HCT116 (cell line): ENCODE data around the gene DTNB. TPM values are rescaled to one million over a fixed set of nuclear protein-coding genes. Genes with fewer than 3 reads are reported as not detected.

ENCODE experiments used
- ATAC-seq: fragments of 200-7000 bp; cut with Tn5 transposase; 2 replicates; pipeline ENCODE4 v1.9.1; 2020; ENCODE audit warnings: mild to moderate bottlenecking, moderate library complexity
- BruUV-seq: library from RNA; stranded (reverse); fragments of 400-500 nt; replicated peaks from 2 replicates; lab custom pipeline; 2021; lab: Mats Ljungman, UMichigan
- CTCF ChIA-PET: fragments of 300-600 bp; sonication (Branson Sonifier 250); formaldehyde crosslinking; loops from one replicate; lab custom pipeline; 2021; ENCODE audit warnings: antibody characterized with exemption; lab: Charles Lee
- POLR2A ChIA-PET: fragments of 300-600, 350-600 bp; sonication (Branson Sonifier 250); formaldehyde crosslinking; loops from one replicate; lab custom pipeline; 2021; ENCODE audit warnings: antibody characterized with exemption; lab: Charles Lee
- RAD21 ChIA-PET, 2 experiments: fragments of 300-600 bp; sonication (Branson Sonifier 250); formaldehyde crosslinking; loops; one replicate each; lab custom pipeline; 2023; ENCODE audit warnings: low total read pairs in 2 of 2; ENCODE audit not compliant: uncharacterized antibody in 2 of 2, unreplicated experiment in 2 of 2, low non-redundant PET in 1 of 2; lab: Charles Lee
- DNase-seq: peaks from one replicate; pipeline ENCODE4 v3.0.0-alpha.2; 2010; ENCODE audit warnings: low read depth, low spot score
- H2AFZ ChIP-seq: fragments of 200-600 bp; shearing (Covaris generic), sonication (generic); 2 replicates; pipeline ENCODE4 v1.6.1; 2017; ENCODE audit warnings: low read depth, mixed run types, mixed read lengths, antibody characterized with exemption, low read length; ENCODE audit not compliant: poor library complexity, severe bottlenecking
- H3K27ac ChIP-seq: 2 replicates; pipeline ENCODE4 v1.5.1; 2012; ENCODE audit warnings: low read depth, low read length
- H3K27me3 ChIP-seq: fragments of 200-600 bp; sonication (generic); 2 replicates; pipeline ENCODE4 v1.6.1; 2016; ENCODE audit warnings: mixed run types, low read length, mixed read lengths; ENCODE audit not compliant: insufficient read depth
- H3K36me3 ChIP-seq, 2 experiments: fragments of 200-500 bp in 1 of 2; fragments of 200-600 bp in 1 of 2; sonication (Bioruptor generic) in 1 of 2; sonication (generic) in 1 of 2; 2 replicates each; pipeline versions ENCODE4 v1.5.1 to v1.6.1; 2014 to 2016; ENCODE audit warnings: low read length in 2 of 2, inconsistent platforms in 1 of 2, mixed read lengths in 1 of 2, mixed run types in 1 of 2; ENCODE audit not compliant: insufficient read depth in 2 of 2, control insufficient read depth in 1 of 2
- H3K4me1 ChIP-seq, 2 experiments: fragments of 200-600 bp in 1 of 2; sonication (generic) in 1 of 2; 2 replicates each; pipeline versions ENCODE4 v1.5.1 to v1.6.1; 2012 to 2017; ENCODE audit warnings: low read length in 2 of 2, inconsistent platforms in 1 of 2, mild to moderate bottlenecking in 1 of 2, mixed read lengths in 1 of 2, mixed run types in 1 of 2, moderate library complexity in 1 of 2; ENCODE audit not compliant: insufficient read depth in 2 of 2, control insufficient read depth in 1 of 2
- H3K4me2 ChIP-seq: fragments of 200-600 bp; sonication (generic); 2 replicates; pipeline ENCODE4 v1.6.1; 2017; ENCODE audit warnings: mixed run types, low read length, mixed read lengths
- H3K4me3 ChIP-seq, 2 experiments: fragments of 200-600 bp in 1 of 2; sonication (generic) in 1 of 2; replicated peaks in 1 of 2; 2 replicates each; pipeline ENCODE4 v1.5.1; 2011 to 2016; ENCODE audit warnings: low read length in 2 of 2, control low read depth in 1 of 2, low read depth in 1 of 2, mild to moderate bottlenecking in 1 of 2, mixed read lengths in 1 of 2, mixed run types in 1 of 2
- H3K79me2 ChIP-seq: fragments of 200-600 bp; sonication (generic); 2 replicates; pipeline ENCODE4 v1.6.1; 2017; ENCODE audit warnings: mild to moderate bottlenecking, mixed run types, low read length, moderate library complexity, mixed read lengths; ENCODE audit not compliant: insufficient read depth
- H3K9ac ChIP-seq: fragments of 200-600 bp; sonication (generic); 2 replicates; pipeline ENCODE4 v1.6.1; 2016; ENCODE audit warnings: low read length, mixed read lengths
- H3K9me2 ChIP-seq: fragments of 200-600 bp; sonication (generic), shearing (Covaris generic); 2 replicates; pipeline ENCODE4 v1.6.1; 2017; ENCODE audit warnings: mixed run types, mild to moderate bottlenecking, moderate library complexity; ENCODE audit not compliant: insufficient read depth
- H3K9me3 ChIP-seq, 2 experiments: fragments of 200-500 bp in 1 of 2; fragments of 200-600 bp in 1 of 2; sonication (Bioruptor generic) in 1 of 2; sonication (generic) in 1 of 2; 2 replicates each; pipeline ENCODE4 v1.6.1; 2014 to 2017; ENCODE audit warnings: low read length in 2 of 2, mixed read lengths in 2 of 2, inconsistent platforms in 1 of 2, low read depth in 1 of 2, mild to moderate bottlenecking in 1 of 2, mixed run types in 1 of 2, moderate library complexity in 1 of 2; ENCODE audit not compliant: control insufficient read depth in 1 of 2, insufficient read depth in 1 of 2
- H4K20me1 ChIP-seq: fragments of 200-600 bp; sonication (generic), shearing (Covaris generic); 2 replicates; pipeline ENCODE4 v1.6.1; 2017; ENCODE audit warnings: mixed run types, mild to moderate bottlenecking, moderate library complexity; ENCODE audit not compliant: insufficient read depth
- CEBPB ChIP-seq: IDR thresholded peaks from 2 replicates; pipeline ENCODE4 v1.6.1; 2012; ENCODE audit warnings: low read depth
- EGR1 ChIP-seq: IDR thresholded peaks from 2 replicates; pipeline ENCODE4 v1.6.1; 2012; ENCODE audit warnings: low read depth
- ELF1 ChIP-seq: IDR thresholded peaks from 2 replicates; pipeline ENCODE4 v1.6.1; 2012; ENCODE audit warnings: low read depth, borderline replicate concordance
- FOSL1 ChIP-seq: IDR thresholded peaks from 2 replicates; pipeline ENCODE4 v1.6.1; 2012; ENCODE audit warnings: low read depth
- JUND ChIP-seq: IDR thresholded peaks from 2 replicates; pipeline ENCODE4 v1.6.1; 2012
- RAD21 ChIP-seq: IDR thresholded peaks from 2 replicates; pipeline ENCODE4 v1.6.1; 2012; ENCODE audit warnings: low read depth, mild to moderate bottlenecking
- SIN3A ChIP-seq: IDR thresholded peaks from 2 replicates; pipeline ENCODE4 v1.6.1; 2012; ENCODE audit warnings: low read depth
- SRF ChIP-seq: IDR thresholded peaks from 2 replicates; pipeline ENCODE4 v1.6.1; 2012; ENCODE audit warnings: low read depth
- YY1 ChIP-seq: IDR thresholded peaks from 2 replicates; pipeline ENCODE4 v1.6.1; 2011; ENCODE audit warnings: low read length, low read depth, moderate library complexity, mild to moderate bottlenecking; ENCODE audit not compliant: insufficient replicate concordance; ENCODE audit errors: extremely low read depth
- intact Hi-C: fragments of 100-400 bp; cut with micrococcal nuclease; formaldehyde crosslinking; loops from 2 replicates; pipeline ENCODE4 v1.10.0; 2022
- total RNA-seq: library from RNA; stranded (reverse); gene quantifications from one replicate; pipeline ENCODE4 v1.2.1, GENCODE V29; 2021; ENCODE audit not compliant: unreplicated experiment
- TF ChIP-seq, protein P1 (sequence below): IDR thresholded peaks from 2 replicates; pipeline ENCODE4 v1.6.1; 2012
- TF ChIP-seq, protein P2 (sequence below): IDR thresholded peaks from 2 replicates; pipeline ENCODE4 v1.6.1; 2011; ENCODE audit warnings: mild to moderate bottlenecking, low read length, moderate library complexity; ENCODE audit not compliant: insufficient replicate concordance; ENCODE audit errors: extremely low read depth
- TF ChIP-seq, protein P3 (sequence below): IDR thresholded peaks from 2 replicates; pipeline ENCODE4 v1.6.1; 2012
- TF ChIP-seq, protein P4 (sequence below): IDR thresholded peaks from 2 replicates; pipeline ENCODE4 v1.6.1; 2012; ENCODE audit warnings: low read depth

Gene DTNB
- total RNA-seq, 1 experiment from 2014 or later: 30.2 TPM

DNA sequence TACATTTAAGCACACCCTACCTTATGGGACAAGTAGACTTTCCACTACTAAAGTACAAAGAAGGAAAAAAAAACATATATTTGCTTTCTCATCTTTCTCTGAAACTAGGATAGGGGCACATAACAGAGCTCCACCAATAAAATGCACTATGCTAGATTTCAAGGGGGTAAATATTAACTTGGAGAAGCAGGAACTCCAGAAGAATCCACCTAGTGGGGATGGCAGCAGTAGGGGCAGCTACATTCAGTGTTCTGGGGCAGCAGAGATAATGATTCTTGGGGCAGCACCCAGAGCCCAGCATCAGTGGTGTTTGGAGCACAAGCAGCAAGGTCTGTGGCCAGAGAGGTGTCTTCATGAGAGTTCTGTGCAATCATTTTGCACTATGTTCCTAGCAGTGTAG lies 64.7 kb downstream of the DTNB start:
- no peaks in the 10 kb centered on the region for H3K27me3 ChIP-seq
- no peaks in the 10 kb centered on the region for H3K9me2 ChIP-seq
- H3K9me3 ChIP-seq: no peaks in the 10 kb centered on the region
- H4K20me1 ChIP-seq: no peaks in the 10 kb centered on the region
- TF ChIP-seq, protein P1, sequence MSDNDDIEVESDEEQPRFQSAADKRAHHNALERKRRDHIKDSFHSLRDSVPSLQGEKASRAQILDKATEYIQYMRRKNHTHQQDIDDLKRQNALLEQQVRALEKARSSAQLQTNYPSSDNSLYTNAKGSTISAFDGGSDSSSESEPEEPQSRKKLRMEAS: no peak
- TF ChIP-seq JUND (no peak), YY1 (no peak)
- no peak for ATAC-seq
- CTCF ChIA-PET: interaction anchor here (1.2 to 4.0 kb wide), 4 partner anchors 10 to 91 kb away, joined by 3 to 87 read pairs (median 26); no protein-coding TSS in a partner anchor
- H2AFZ ChIP-seq: no peak overlapping the region
- no peaks in the 10 kb centered on the region for H3K36me3 ChIP-seq
- BruUV-seq: no TSS peak
- H3K4me3 ChIP-seq: no peak overlapping the region
- no peaks in the 10 kb centered on the region for H3K4me1 ChIP-seq
- POLR2A ChIA-PET: no interaction called here
- no peak overlapping the region for H3K9ac ChIP-seq
- no peak for DNase-seq
- RAD21 ChIA-PET: interaction anchor here (2.4 to 2.7 kb wide), 2 partner anchors 56 kb away, joined by 10 to 14 read pairs; no protein-coding TSS in a partner anchor
- H3K4me2 ChIP-seq: no peak overlapping the region
- H3K79me2 ChIP-seq: no peaks in the 10 kb centered on the region
- no peak overlapping the region for H3K27ac ChIP-seq
- intact Hi-C loops: loop anchor here (5.0 kb wide), 1 partner anchor 244 kb away; no protein-coding TSS in a partner anchor

DNA sequence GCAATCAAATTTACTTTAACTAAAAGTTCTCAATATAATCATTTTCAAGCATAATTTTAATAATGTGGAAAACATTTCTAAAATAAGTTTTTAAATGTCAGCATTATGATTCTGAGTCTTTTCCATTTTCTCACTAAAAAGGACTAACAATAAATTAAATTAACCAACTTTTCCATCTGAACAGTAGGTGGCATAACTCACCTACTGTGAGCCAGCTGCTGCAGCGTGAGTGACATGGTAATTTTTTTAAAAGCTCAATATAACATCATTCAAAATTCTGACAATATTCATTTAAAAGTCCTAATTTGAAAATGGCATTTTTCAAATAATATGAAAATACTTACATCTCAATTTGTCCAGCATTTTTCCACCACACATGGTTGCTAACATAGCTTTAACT lies 66.5 kb downstream of the DTNB start:
- no peak overlapping the region for H3K27ac ChIP-seq
- H3K4me2 ChIP-seq: no peak overlapping the region
- no peaks in the 10 kb centered on the region for H3K9me2 ChIP-seq
- no peak overlapping the region for H3K9ac ChIP-seq
- H3K9me3 ChIP-seq: no peaks in the 10 kb centered on the region
- H4K20me1 ChIP-seq: no peaks in the 10 kb centered on the region
- H2AFZ ChIP-seq: no peak overlapping the region
- ChIA-PET POLR2A (interaction anchor here (1.4 kb wide), 1 partner anchor 58 kb away, joined by 3 read pairs; no protein-coding TSS in a partner anchor), CTCF (interaction anchor here (0.6 to 4.0 kb wide), 16 partner anchors 9 to 247 kb away, joined by 3 to 87 read pairs (median 4); partner anchors contain the start of gene DTNB), RAD21 (interaction anchor here (2.4 to 2.7 kb wide), 2 partner anchors 58 kb away, joined by 10 to 14 read pairs; no protein-coding TSS in a partner anchor)
- no peaks in the 10 kb centered on the region for H3K4me1 ChIP-seq
- H3K79me2 ChIP-seq: no peaks in the 10 kb centered on the region
- no peak for DNase-seq
- no peak overlapping the region for H3K4me3 ChIP-seq
- no peaks in the 10 kb centered on the region for H3K27me3 ChIP-seq
- H3K36me3 ChIP-seq: no peaks in the 10 kb centered on the region
- no TSS peak for BruUV-seq
- ATAC-seq: peak; percentile 47; the same call in 1 of the 2 replicates
- intact Hi-C loops: loop anchor here (1.0 to 5.0 kb wide), 3 partner anchors 57 to 245 kb away; no protein-coding TSS in a partner anchor
- TF ChIP-seq, protein P2, sequence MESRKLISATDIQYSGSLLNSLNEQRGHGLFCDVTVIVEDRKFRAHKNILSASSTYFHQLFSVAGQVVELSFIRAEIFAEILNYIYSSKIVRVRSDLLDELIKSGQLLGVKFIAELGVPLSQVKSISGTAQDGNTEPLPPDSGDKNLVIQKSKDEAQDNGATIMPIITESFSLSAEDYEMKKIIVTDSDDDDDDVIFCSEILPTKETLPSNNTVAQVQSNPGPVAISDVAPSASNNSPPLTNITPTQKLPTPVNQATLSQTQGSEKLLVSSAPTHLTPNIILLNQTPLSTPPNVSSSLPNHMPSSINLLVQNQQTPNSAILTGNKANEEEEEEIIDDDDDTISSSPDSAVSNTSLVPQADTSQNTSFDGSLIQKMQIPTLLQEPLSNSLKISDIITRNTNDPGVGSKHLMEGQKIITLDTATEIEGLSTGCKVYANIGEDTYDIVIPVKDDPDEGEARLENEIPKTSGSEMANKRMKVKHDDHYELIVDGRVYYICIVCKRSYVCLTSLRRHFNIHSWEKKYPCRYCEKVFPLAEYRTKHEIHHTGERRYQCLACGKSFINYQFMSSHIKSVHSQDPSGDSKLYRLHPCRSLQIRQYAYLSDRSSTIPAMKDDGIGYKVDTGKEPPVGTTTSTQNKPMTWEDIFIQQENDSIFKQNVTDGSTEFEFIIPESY: no peak
- TF ChIP-seq CEBPB: no peak
- TF ChIP-seq, protein P3, sequence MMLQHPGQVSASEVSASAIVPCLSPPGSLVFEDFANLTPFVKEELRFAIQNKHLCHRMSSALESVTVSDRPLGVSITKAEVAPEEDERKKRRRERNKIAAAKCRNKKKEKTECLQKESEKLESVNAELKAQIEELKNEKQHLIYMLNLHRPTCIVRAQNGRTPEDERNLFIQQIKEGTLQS: no peak
- TF ChIP-seq ELF1: no peak
- TF ChIP-seq RAD21: peak; percentile 84
- no peak for TF ChIP-seq SRF
- TF ChIP-seq SIN3A: no peak
- TF ChIP-seq, protein P1: no peak
- TF ChIP-seq, protein P4, sequence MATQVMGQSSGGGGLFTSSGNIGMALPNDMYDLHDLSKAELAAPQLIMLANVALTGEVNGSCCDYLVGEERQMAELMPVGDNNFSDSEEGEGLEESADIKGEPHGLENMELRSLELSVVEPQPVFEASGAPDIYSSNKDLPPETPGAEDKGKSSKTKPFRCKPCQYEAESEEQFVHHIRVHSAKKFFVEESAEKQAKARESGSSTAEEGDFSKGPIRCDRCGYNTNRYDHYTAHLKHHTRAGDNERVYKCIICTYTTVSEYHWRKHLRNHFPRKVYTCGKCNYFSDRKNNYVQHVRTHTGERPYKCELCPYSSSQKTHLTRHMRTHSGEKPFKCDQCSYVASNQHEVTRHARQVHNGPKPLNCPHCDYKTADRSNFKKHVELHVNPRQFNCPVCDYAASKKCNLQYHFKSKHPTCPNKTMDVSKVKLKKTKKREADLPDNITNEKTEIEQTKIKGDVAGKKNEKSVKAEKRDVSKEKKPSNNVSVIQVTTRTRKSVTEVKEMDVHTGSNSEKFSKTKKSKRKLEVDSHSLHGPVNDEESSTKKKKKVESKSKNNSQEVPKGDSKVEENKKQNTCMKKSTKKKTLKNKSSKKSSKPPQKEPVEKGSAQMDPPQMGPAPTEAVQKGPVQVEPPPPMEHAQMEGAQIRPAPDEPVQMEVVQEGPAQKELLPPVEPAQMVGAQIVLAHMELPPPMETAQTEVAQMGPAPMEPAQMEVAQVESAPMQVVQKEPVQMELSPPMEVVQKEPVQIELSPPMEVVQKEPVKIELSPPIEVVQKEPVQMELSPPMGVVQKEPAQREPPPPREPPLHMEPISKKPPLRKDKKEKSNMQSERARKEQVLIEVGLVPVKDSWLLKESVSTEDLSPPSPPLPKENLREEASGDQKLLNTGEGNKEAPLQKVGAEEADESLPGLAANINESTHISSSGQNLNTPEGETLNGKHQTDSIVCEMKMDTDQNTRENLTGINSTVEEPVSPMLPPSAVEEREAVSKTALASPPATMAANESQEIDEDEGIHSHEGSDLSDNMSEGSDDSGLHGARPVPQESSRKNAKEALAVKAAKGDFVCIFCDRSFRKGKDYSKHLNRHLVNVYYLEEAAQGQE: no peak
- no peak for TF ChIP-seq EGR1
- TF ChIP-seq FOSL1: no peak
